Fibroblast of lung (primary cell): Measurements from ENCODE around the gene SMAD2.

Experiments
- EZH2 ChIP-seq: IDR thresholded peaks from 2 replicates; pipeline ENCODE4 v1.5.1; 2012; ENCODE audit warnings: low read length, control low read depth, mild to moderate bottlenecking; ENCODE audit errors: missing control alignments
- TF ChIP-seq, protein P1 (sequence below), 2 donors: IDR thresholded peaks in 1 of 2; conservative IDR thresholded peaks in 1 of 2; 1 replicate in 1 of 2; 2 replicates in 1 of 2; pipeline ENCODE4 v1.5.1; 2011 to 2012; ENCODE audit warnings: low read length in 2 of 2, control low read depth in 1 of 2, inconsistent platforms in 1 of 2, low read depth in 1 of 2, mild to moderate bottlenecking in 1 of 2

DNA sequence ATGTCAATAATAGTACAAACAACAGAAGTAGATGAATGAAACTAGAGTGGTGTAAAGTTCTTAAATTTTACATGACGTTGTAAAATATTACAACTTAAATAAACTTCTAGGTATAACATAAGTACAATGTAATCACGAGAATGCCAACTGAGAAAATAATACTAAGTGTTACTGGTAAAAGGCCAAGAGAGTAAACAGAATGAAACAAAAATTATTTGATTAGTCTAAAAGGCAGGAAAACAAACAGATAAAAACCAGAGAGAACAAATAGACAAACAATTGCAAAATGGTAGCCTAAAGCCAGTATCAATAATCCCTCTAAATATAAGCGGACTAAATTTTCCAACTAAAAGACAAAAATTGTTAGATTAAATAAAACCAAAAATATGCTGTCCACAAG is 71.9 kb downstream of the SMAD2 start:
- TF ChIP-seq, protein P1, sequence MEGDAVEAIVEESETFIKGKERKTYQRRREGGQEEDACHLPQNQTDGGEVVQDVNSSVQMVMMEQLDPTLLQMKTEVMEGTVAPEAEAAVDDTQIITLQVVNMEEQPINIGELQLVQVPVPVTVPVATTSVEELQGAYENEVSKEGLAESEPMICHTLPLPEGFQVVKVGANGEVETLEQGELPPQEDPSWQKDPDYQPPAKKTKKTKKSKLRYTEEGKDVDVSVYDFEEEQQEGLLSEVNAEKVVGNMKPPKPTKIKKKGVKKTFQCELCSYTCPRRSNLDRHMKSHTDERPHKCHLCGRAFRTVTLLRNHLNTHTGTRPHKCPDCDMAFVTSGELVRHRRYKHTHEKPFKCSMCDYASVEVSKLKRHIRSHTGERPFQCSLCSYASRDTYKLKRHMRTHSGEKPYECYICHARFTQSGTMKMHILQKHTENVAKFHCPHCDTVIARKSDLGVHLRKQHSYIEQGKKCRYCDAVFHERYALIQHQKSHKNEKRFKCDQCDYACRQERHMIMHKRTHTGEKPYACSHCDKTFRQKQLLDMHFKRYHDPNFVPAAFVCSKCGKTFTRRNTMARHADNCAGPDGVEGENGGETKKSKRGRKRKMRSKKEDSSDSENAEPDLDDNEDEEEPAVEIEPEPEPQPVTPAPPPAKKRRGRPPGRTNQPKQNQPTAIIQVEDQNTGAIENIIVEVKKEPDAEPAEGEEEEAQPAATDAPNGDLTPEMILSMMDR (conservative IDR thresholded peaks at IDR 0.05 in 1 of 2, IDR thresholded peaks at IDR 0.05 in 1 of 2; ENCODE audit: low read depth in 1 of 2, low read length in 2 of 2), result no peak
- TF ChIP-seq EZH2, result no peak
